NCI-H2081 treated with DMSO at 0.1 percent for 48 hours (cell line): ENCODE results near the gene PRELID2.
"Not testable (repeated sequence)": the region's sequence is repeated elsewhere in the genome, so short reads cannot be mapped to it uniquely, and the experiment has no call there.

Experiments used
- DNase-seq: peaks from one replicate; lab custom pipeline; 2025; lab: John Stamatoyannopoulos, UW

The PRELID2 gene

DNA sequence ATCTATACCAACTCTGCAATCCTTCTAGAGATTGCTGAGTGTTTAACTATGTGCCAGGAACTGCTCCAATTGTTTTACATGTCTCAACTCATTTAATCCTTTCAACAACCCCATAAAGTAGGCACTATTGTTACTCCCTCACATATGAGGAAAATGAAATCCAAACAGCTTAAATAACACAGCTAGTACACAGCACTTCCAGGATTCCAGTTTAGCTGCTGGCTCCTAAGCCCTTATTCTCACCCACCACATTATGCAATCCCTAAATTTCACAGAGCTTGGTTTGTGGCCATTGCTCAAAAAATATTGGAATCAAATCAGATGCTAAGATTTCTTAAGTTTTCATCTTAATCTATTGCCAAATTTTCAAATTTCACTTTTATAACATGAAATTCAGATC lies 84.9 kb downstream of the PRELID2 start:
- DNase-seq = no peak

GRCh38 chr5:145743396-145744061 lies 91.6 kb downstream of the PRELID2 start:
- DNase-seq = no peak

- no peak for DNase-seq
Observed at GRCh38 chr5:145739843-145740242, 95.3 kb downstream of the PRELID2 start.

- DNase-seq = no peak
Observed at GRCh38 chr5:145738227-145738626, 96.9 kb downstream of the PRELID2 start.

DNA sequence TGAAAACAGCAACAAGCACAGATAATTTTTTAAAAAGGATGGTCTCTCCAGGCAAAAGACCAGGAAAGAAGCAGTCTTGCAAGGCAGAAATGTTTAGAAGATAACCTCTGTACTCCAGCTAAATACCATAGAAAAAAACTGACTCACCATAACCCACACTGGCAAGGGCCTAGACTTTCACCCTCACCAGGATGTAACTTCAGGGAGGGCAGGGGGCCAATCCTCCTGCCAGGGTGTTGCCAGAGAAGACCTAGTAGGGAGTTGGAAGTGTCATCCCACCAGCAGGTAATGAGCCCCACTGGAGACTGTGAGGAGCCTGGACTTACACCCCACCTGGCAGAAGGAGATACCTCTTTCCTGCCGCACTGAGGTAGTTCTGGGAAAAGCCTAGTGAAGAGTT lies 97.6 kb downstream of the PRELID2 start:
- no peak for DNase-seq

DNA sequence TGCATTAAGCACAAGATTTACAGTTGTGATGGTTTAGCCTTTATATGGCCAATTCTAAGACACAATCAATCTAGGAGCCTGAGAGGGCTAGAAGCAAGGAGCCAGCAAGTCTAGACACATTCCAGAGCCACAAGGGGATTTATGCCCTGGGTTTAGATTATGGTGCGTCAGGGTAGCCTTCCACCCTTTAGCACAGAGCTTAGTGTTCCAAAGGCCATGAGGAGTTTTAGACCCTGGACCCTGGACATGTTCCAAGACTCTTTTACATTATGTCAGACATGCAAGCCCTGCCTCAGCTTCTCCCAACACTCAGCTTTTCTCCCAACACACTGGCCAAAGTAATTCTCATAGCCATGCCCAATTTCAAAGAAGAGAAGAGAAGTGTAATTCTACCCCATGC lies 105.2 kb downstream of the PRELID2 start:
- not testable (repeated sequence) for DNase-seq

- DNase-seq = no peak
Observed at GRCh38 chr5:145723516-145723915, 111.6 kb downstream of the PRELID2 start.

- DNase-seq = no peak
Observed at GRCh38 chr5:145718956-145719355, 116.2 kb downstream of the PRELID2 start.

DNA sequence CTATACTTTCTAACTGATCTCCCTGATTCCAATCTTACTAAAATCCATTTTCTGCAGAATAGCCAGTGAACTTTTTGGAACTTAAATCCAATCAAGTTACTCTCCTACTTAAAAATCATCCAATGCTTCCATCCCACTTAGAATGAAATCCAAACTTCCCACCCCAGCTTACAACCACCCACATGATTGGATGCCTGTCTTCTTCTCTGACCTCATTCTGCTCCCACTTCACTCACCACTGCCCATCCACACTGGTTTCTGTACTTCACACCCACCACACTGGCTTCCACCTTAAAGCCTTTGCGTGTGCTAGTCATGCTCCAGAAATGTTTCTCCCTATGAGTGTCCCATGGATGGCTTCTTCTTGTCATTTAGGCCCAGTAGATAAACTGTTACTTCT lies 119.7 kb downstream of the PRELID2 start:
- no peak for DNase-seq

GRCh38 chr5:145712245-145712644 lies 122.9 kb downstream of the PRELID2 start:
- DNase-seq = no peak

- DNase-seq = no peak
Observed at GRCh38 chr5:145711417-145711816, 123.7 kb downstream of the PRELID2 start.
